Skeletal muscle tissue (tissue), 4 donors: Measurements from ENCODE around the gene AFF4. TPM values are rescaled to one million over a fixed set of nuclear protein-coding genes. Genes with fewer than 3 reads are reported as not detected.

Experiments
- H3K27ac ChIP-seq: one replicate; pipeline ENCODE4 v1.7.0; 2013; ENCODE audit warnings: mild to moderate bottlenecking, low read depth, low read length, inconsistent platforms
- H3K27me3 ChIP-seq, 3 donors: one replicate each; pipeline ENCODE4 v1.7.0; 2013; ENCODE audit warnings: low read length in 3 of 3; ENCODE audit not compliant: control insufficient read depth in 3 of 3, insufficient read depth in 3 of 3
- H3K36me3 ChIP-seq, 3 donors: one replicate each; pipeline ENCODE4 v1.7.0; 2013; ENCODE audit warnings: low read length in 3 of 3; ENCODE audit not compliant: control insufficient read depth in 3 of 3, insufficient read depth in 3 of 3
- H3K4me1 ChIP-seq, 3 donors: one replicate each; pipeline ENCODE4 v1.7.0; 2013; ENCODE audit warnings: low read length in 3 of 3, mild to moderate bottlenecking in 3 of 3; ENCODE audit not compliant: control insufficient read depth in 3 of 3, insufficient read depth in 3 of 3
- H3K4me3 ChIP-seq, 3 donors: one replicate each; pipeline ENCODE4 v1.7.0; 2013; ENCODE audit warnings: low read length in 3 of 3
- H3K9ac ChIP-seq, 3 donors: one replicate each; pipeline ENCODE4 v1.7.0; 2013; ENCODE audit warnings: low read length in 3 of 3, mild to moderate bottlenecking in 3 of 3, moderate library complexity in 2 of 3, low read depth in 1 of 3
- H3K9me3 ChIP-seq, 3 donors: one replicate each; pipeline ENCODE4 v1.7.0; 2013; ENCODE audit warnings: low read length in 3 of 3; ENCODE audit not compliant: control insufficient read depth in 3 of 3
- total RNA-seq: library from RNA; depleted of rRNA; stranded (reverse); fragments of >200 nt; gene quantifications from one replicate; pipeline ENCODE4 v1.2.3, GENCODE V29; 2014
- donor health status: Osteomylitis.

Gene AFF4
- total RNA-seq, 1 donor from 2014 or later, result 35.5 TPM

DNA sequence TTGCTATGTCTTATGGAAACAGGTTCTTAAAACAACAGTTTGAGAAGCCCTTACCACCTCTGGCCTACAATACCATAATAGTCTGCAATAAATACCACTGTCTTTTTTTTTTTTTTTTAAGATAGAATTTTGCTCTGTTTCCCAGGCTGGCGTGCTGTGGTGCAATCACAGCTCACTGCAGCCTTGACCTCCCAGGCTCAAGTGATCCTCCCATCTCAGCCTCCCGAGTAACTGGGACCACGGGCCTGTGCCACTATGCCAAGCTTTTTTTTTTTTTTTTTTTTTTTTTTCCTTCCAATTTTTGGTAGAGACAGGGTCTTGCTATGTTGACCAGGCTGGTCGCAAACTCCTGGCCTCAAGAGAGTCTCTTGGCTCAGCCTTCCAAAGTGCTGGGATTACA, 37.0 kb downstream of the AFF4 start:
- H3K27ac ChIP-seq, result no peak overlapping the region
- H3K36me3 ChIP-seq, result peaks cover 12 to 27% (median 23%) of the 10 kb centered on the region in 3 donors
- no peak overlapping the region for H3K9ac ChIP-seq
- no peaks in the 10 kb centered on the region for H3K27me3 ChIP-seq
- no peak overlapping the region for H3K4me3 ChIP-seq
- no peaks in the 10 kb centered on the region for H3K4me1 ChIP-seq
- no peaks in the 10 kb centered on the region for H3K9me3 ChIP-seq

DNA sequence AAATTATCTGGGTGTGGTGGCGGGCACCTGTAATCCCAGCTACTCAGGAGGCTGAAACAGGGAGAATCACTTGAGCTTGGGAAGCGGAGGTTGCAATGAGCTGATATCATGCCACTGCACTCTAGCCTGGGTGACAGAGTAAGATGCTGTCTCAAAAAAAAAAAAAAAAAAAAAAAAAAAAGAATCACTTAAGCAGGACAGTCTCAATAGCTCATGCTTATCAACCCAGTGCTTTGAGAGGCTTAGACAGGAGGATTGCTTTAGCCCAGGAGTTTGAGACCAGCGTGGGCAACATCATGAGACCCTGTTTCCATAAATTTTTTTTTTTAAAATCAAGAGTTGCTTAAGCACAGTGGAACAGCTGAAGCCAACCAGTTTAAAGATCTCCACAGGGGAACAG, 47.3 kb downstream of the AFF4 start:
- Histone ChIP-seq H3K27ac (no peak overlapping the region), H3K9ac (no peak overlapping the region), H3K27me3 (no peaks in the 10 kb centered on the region), H3K4me3 (no peak overlapping the region), H3K36me3 (peaks cover 9 to 26% (median 13%) of the 10 kb centered on the region in 3 donors), H3K4me1 (no peaks in the 10 kb centered on the region), H3K9me3 (no peaks in the 10 kb centered on the region)

DNA sequence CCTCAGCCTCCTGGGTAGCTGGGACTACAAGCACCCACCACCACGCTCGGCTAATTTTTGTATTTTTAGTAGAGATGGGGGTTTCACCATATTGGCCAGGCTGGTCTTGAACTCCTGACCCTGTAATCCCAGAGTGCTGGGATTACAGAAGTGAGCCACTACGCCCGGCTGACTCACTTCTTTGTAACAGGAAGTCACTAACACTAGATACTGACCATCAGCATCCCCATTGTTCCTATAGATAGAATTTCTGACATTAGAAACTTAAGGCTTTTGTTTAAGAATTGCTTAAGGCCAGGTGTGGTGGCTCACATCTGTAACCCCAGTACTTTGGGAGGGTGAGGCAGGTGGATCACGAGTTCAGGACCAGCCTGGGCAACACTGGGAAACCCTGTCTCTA, 47.8 kb downstream of the AFF4 start:
- no peaks in the 10 kb centered on the region for H3K4me1 ChIP-seq
- no peak overlapping the region for H3K9ac ChIP-seq
- H3K9me3 ChIP-seq, result no peaks in the 10 kb centered on the region
- no peak overlapping the region for H3K27ac ChIP-seq
- peaks cover 9 to 25% (median 13%) of the 10 kb centered on the region in 3 donors for H3K36me3 ChIP-seq
- H3K4me3 ChIP-seq, result no peak overlapping the region
- H3K27me3 ChIP-seq, result no peaks in the 10 kb centered on the region

DNA sequence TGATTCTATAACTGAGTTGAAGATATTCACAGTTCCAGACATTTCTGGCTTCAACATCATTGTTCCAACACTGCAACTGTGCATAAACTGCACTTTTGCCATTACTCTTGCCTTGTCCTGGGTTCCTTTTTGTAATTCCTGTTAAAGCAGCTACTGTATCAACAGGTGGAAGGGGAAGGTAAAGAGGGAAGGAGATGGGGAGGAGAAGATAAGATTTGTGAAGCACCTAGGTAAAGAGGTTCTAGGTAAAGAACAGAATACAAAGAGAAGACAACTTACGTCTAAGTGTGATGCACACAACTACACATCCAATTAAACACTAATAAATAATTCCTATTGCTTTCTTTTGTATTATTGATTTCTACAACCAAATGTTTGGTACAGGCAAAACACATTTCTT, 53.7 kb downstream of the AFF4 start:
- H3K9ac ChIP-seq, result no peak overlapping the region
- H3K4me1 ChIP-seq, result peaks cover 0 to 3% (median 0%) of the 10 kb centered on the region in 3 donors
- H3K27me3 ChIP-seq, result no peaks in the 10 kb centered on the region
- no peak overlapping the region for H3K27ac ChIP-seq
- no peaks in the 10 kb centered on the region for H3K9me3 ChIP-seq
- H3K4me3 ChIP-seq, result no peak overlapping the region
- peaks cover 9 to 17% (median 13%) of the 10 kb centered on the region in 3 donors for H3K36me3 ChIP-seq

DNA sequence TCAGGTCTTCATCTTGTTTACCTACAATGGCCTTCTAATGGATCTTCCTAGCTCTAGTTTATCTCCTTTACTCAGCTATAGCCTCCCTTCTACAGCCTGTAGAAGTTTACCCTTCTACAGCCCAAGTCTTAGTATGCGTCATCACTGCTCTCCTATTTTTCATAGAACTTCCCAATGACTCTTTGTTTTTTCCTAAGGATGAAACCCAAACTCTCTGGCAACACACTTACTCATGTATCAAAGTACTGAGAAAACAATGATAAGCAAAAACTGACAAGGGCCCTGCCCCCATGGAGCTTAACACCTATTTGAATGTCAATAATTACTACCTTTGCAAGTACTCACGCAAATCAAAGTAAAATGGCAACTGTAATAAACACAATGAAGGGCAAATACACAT, 56.3 kb downstream of the AFF4 start:
- H3K4me1 ChIP-seq, result peaks cover 0 to 3% (median 0%) of the 10 kb centered on the region in 3 donors
- H3K36me3 ChIP-seq, result peaks cover 1 to 5% (median 5%) of the 10 kb centered on the region in 3 donors
- no peak overlapping the region for H3K27ac ChIP-seq
- no peak overlapping the region for H3K4me3 ChIP-seq
- H3K9ac ChIP-seq, result no peak overlapping the region
- no peaks in the 10 kb centered on the region for H3K27me3 ChIP-seq
- no peaks in the 10 kb centered on the region for H3K9me3 ChIP-seq

DNA sequence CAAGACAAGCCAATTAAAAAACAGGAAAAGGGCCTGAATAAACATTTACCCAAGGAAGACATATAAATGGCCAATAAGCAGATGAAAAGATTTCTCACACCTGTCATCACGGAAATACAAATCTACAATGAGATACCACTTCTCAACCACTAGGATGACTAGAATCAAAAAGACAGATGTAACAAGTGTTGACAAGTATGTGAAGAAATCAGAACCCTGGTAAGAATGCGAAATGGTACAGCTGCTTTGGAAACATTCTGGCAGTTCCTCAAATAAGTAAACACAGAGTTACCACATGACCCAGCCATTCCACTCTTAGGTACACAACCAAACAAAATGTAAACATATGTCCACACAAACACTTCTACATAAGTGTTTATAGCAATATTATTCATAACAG, 57.5 kb downstream of the AFF4 start:
- peak overlapping the region; percentile 9 for H3K27ac ChIP-seq
- H3K9ac ChIP-seq, result no peak overlapping the region
- peaks cover 0 to 3% (median 0%) of the 10 kb centered on the region in 3 donors for H3K36me3 ChIP-seq
- H3K4me1 ChIP-seq, result peaks cover 0 to 3% (median 0%) of the 10 kb centered on the region in 3 donors
- H3K9me3 ChIP-seq, result no peaks in the 10 kb centered on the region
- no peak overlapping the region for H3K4me3 ChIP-seq
- H3K27me3 ChIP-seq, result no peaks in the 10 kb centered on the region

DNA sequence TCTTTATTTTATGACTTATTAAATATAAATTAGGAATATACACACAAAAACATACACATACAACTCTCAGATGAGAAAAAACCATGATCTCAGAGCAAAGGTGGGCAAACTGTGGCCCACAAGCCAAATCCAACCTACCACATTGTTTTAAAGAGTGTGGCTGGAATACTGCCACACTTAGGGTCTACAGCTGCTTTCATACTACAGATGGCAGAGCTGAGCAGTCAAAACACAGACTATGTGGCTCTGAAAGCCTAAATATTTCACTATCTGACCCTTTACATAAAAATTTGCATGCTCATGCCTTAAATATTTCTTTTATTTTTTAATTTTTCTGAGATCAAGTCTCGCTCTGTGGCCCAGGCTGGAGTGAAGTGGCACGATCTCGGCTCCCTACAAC, 61.7 kb downstream of the AFF4 start:
- Histone ChIP-seq H3K36me3 (peaks cover 7 to 16% (median 14%) of the 10 kb centered on the region in 3 donors), H3K27me3 (no peaks in the 10 kb centered on the region), H3K9ac (no peak overlapping the region), H3K27ac (no peak overlapping the region), H3K4me3 (no peak overlapping the region), H3K9me3 (no peaks in the 10 kb centered on the region), H3K4me1 (peaks cover 0 to 3% (median 0%) of the 10 kb centered on the region in 3 donors)

DNA sequence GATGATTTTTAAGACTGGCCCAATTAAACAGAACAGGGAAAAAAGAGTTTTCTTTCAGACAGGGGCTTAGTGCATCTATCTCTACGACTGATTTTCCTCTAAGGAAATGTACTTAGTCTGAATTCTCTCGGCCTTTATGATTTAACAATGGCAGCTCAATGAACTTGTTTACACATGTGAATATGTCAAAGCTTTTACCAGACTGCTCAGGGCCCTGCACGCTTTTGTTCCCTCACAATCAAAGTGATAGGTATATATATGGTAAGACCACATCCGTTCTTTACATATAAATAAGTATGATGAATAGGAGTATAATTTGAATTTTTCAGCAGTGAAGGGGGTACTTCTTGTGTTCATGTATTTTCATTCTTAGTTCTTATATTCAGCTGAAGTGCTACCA, 62.4 kb downstream of the AFF4 start:
- H3K27me3 ChIP-seq, result no peaks in the 10 kb centered on the region
- no peak overlapping the region for H3K9ac ChIP-seq
- no peaks in the 10 kb centered on the region for H3K9me3 ChIP-seq
- peaks cover 0 to 4% (median 2%) of the 10 kb centered on the region in 3 donors for H3K4me1 ChIP-seq
- no peak overlapping the region for H3K4me3 ChIP-seq
- peaks cover 14 to 23% (median 21%) of the 10 kb centered on the region in 3 donors for H3K36me3 ChIP-seq
- H3K27ac ChIP-seq, result no peak overlapping the region

DNA sequence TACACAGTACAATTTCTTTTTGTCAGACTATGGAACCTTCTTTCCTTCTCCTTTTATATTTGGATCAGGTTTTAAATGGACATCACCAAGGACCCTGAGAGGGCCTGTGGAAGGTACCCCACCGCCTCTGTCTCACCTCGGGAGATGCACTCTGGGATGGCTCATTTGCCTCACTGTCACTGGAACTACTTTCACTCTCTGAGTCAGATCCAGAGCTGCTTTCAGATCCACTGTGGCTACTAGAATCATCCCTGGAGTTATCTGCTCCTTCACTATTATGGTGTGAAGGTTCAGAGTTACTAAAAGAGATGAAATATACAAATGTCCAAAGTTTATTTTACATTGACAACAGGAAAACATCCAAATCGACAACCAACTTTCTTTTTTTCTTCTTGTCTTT, 65.3 kb downstream of the AFF4 start:
- Histone ChIP-seq H3K27me3 (no peaks in the 10 kb centered on the region), H3K27ac (no peak overlapping the region), H3K9ac (no peak overlapping the region), H3K9me3 (no peaks in the 10 kb centered on the region), H3K4me3 (no peak overlapping the region), H3K36me3 (peaks cover 17 to 43% (median 42%) of the 10 kb centered on the region in 3 donors), H3K4me1 (peaks cover 0 to 4% (median 4%) of the 10 kb centered on the region in 3 donors)

DNA sequence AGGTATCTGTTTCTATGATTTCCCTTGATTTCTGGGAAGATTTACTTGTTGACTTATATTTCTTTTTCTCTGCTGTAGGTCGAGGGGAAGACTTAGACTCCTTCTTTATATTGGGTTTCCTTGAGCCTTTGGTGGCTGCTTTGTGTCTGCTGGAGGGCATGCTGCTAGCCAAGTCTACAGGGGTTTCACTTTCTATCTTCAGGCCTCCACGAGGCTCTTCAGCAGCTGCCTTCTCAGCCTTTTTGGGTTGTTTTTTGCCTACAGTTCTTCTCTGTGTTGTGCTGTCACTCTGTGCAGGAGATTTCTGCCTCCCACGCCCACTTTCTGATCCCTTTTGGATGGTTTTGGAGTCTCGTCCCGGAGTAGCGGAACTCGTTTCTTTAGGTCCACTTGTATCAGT, 66.7 kb downstream of the AFF4 start:
- Histone ChIP-seq H3K4me3 (no peak overlapping the region), H3K36me3 (peaks cover 20 to 56% (median 51%) of the 10 kb centered on the region in 3 donors), H3K9ac (no peak overlapping the region), H3K27me3 (no peaks in the 10 kb centered on the region), H3K4me1 (peaks cover 0 to 4% (median 4%) of the 10 kb centered on the region in 3 donors), H3K9me3 (no peaks in the 10 kb centered on the region), H3K27ac (no peak overlapping the region)
